A673 (cell line): ENCODE results near the gene PRUNE2. TPM values are rescaled to one million over a fixed set of nuclear protein-coding genes. Genes with fewer than 3 reads are reported as not detected.

ENCODE experiments used
- BruUV-seq: library from RNA; stranded (reverse); fragments of 400-500 nt; replicated peaks from 2 replicates; lab custom pipeline; 2021; lab: Mats Ljungman, UMichigan
- CTCF ChIA-PET: fragments of 300-600 bp; sonication (Branson Sonifier 250); formaldehyde crosslinking; loops from one replicate; lab custom pipeline; 2022; ENCODE audit warnings: antibody characterized with exemption; lab: Charles Lee
- POLR2A ChIA-PET: fragments of 300-600 bp; sonication (Branson Sonifier 250); formaldehyde crosslinking; loops from one replicate; lab custom pipeline; 2022; ENCODE audit warnings: antibody characterized with exemption; ENCODE audit not compliant: low non-redundant PET; lab: Charles Lee
- DNase-seq: peaks from one replicate; pipeline ENCODE4 v3.0.0-alpha.2; 2015; ENCODE audit warnings: low spot score
- H3K27ac ChIP-seq: fragments of 200-600 bp; sonication (generic); 2 replicates; pipeline ENCODE4 v1.5.1; 2016; ENCODE audit warnings: mixed run types, low read depth, mild to moderate bottlenecking, mixed read lengths, antibody characterized with exemption, low read length; ENCODE audit not compliant: poor library complexity, severe bottlenecking
- H3K27me3 ChIP-seq: fragments of 200-600 bp; sonication (generic); replicated peaks from 2 replicates; pipeline ENCODE4 v1.6.1; 2017; ENCODE audit warnings: mixed run types, low read depth, mild to moderate bottlenecking, mixed read lengths, antibody characterized with exemption, low read length; ENCODE audit not compliant: insufficient read depth, poor library complexity
- H3K36me3 ChIP-seq: fragments of 200-600 bp; sonication (generic); 2 replicates; pipeline ENCODE4 v1.6.1; 2016; ENCODE audit warnings: mixed run types, mild to moderate bottlenecking, mixed read lengths, antibody characterized with exemption, low read length; ENCODE audit not compliant: insufficient read depth, poor library complexity, severe bottlenecking
- H3K4me1 ChIP-seq: fragments of 200-600 bp; sonication (generic); 2 replicates; pipeline ENCODE4 v1.6.1; 2017; ENCODE audit warnings: mixed run types, mild to moderate bottlenecking, mixed read lengths, antibody characterized with exemption, low read length; ENCODE audit not compliant: insufficient read depth, poor library complexity, severe bottlenecking
- H3K4me3 ChIP-seq: fragments of 200-600 bp; sonication (generic); 2 replicates; pipeline ENCODE4 v1.5.1; 2016; ENCODE audit warnings: low read depth, mixed run types, mild to moderate bottlenecking, mixed read lengths, low read length; ENCODE audit not compliant: poor library complexity, severe bottlenecking
- H3K9me3 ChIP-seq: fragments of 200-600 bp; sonication (generic); 2 replicates; pipeline ENCODE4 v1.6.1; 2016; ENCODE audit warnings: mixed run types, low read depth, mild to moderate bottlenecking, mixed read lengths, antibody characterized with exemption, low read length; ENCODE audit not compliant: poor library complexity, severe bottlenecking
- CTCF ChIP-seq: fragments of 300-800, 200-600 bp; sonication (generic); conservative IDR thresholded peaks from 2 replicates; pipeline ENCODE4 v1.5.1; 2017; ENCODE audit warnings: low read depth, mild to moderate bottlenecking, antibody characterized with exemption, low read length, moderate library complexity, mixed read lengths
- EZH2 ChIP-seq: fragments of 200-600 bp; sonication (generic); IDR thresholded peaks from 2 replicates; pipeline ENCODE4 v1.6.1; 2017; ENCODE audit warnings: borderline replicate concordance, low read depth, mild to moderate bottlenecking, mixed read lengths, antibody characterized with exemption, low read length; ENCODE audit not compliant: poor library complexity, severe bottlenecking
- intact Hi-C: fragments of 100-400 bp; cut with micrococcal nuclease; formaldehyde crosslinking; loops from one replicate; pipeline ENCODE4 v1.10.0; 2022; ENCODE audit not compliant: unreplicated experiment
- total RNA-seq: library from RNA; stranded (reverse); gene quantifications from 2 replicates; pipeline ENCODE4 v1.2.3, GENCODE V29; 2021

The PRUNE2 gene
- total RNA-seq, 1 experiment from 2014 or later = not detected

GRCh38 chr9:76580188-76580587, 325.7 kb downstream of the PRUNE2 start:
- CTCF ChIA-PET = no interaction called here
- TF ChIP-seq EZH2 (no peak), CTCF (no peak)
- H3K27me3 ChIP-seq = peaks cover 3% of the 10 kb centered on the region

GRCh38 chr9:76576344-76576743, 329.6 kb downstream of the PRUNE2 start:
- Histone ChIP-seq H3K9me3 (no peaks in the 10 kb centered on the region), H3K4me1 (no peaks in the 10 kb centered on the region), H3K27me3 (peaks cover 12% of the 10 kb centered on the region), H3K4me3 (no peak overlapping the region), H3K36me3 (no peaks in the 10 kb centered on the region), H3K27ac (no peak overlapping the region)
- BruUV-seq = no TSS peak
- ChIA-PET CTCF (no interaction called here), POLR2A (no interaction called here)
- intact Hi-C loops = no loop called here
- no peak for TF ChIP-seq CTCF
- TF ChIP-seq EZH2 = no peak
- no peak for DNase-seq

More at GRCh38 chr9:76580188-76580587, 325.7 kb downstream of the PRUNE2 start:
- POLR2A ChIA-PET = no interaction called here
- no peak overlapping the region for H3K4me3 ChIP-seq
- no peak overlapping the region for H3K27ac ChIP-seq
- BruUV-seq = no TSS peak
- no peaks in the 10 kb centered on the region for H3K9me3 ChIP-seq
- intact Hi-C loops = no loop called here
- H3K36me3 ChIP-seq = no peaks in the 10 kb centered on the region
- no peak for DNase-seq
- no peaks in the 10 kb centered on the region for H3K4me1 ChIP-seq

- no peak for TF ChIP-seq CTCF
- no peak for TF ChIP-seq EZH2
- POLR2A ChIA-PET = no interaction called here
- Histone ChIP-seq H3K36me3 (no peaks in the 10 kb centered on the region), H3K9me3 (no peaks in the 10 kb centered on the region), H3K4me1 (no peaks in the 10 kb centered on the region), H3K27me3 (peaks cover 18% of the 10 kb centered on the region), H3K4me3 (no peak overlapping the region), H3K27ac (no peak overlapping the region)
- intact Hi-C loops = no loop called here
- CTCF ChIA-PET = no interaction called here
- BruUV-seq = no TSS peak
- no peak for DNase-seq
Measured at GRCh38 chr9:76575761-76576160, 330.2 kb downstream of the PRUNE2 start.
